Measurements from ENCODE around the gene ZFHX3. TPM values are rescaled to one million over a fixed set of nuclear protein-coding genes. Genes with fewer than 3 reads are reported as not detected.

The ZFHX3 gene
- polyA plus RNA-seq, 1 experiment: 2.2 TPM

DNA sequence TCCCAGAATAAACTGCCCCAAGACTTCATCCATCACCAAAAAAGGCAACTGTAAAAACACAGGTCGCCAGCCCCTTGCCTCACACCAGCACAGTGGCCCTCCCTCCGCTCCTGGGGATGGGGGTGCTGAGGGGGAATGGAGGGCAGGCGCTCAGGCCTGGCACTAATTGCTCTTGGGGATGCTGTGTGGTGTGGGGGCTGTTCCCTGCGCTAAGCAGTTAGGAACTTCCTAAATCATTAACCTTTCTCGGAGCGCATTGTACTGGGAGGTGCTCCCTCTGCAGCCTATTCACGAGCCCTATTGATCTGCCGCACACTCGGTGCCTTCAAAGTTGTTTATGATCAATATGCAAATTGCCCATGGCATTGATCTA is 199.9 kb downstream of the ZFHX3 start:
- Histone ChIP-seq H3K4me3 (ENCODE audit: low read depth, low read length) (no peak overlapping the region), H3K27me3 (ENCODE audit: control insufficient read depth, insufficient read depth, low read length) (no peaks in the 10 kb centered on the region), H3K36me3 (ENCODE audit: control insufficient read depth, insufficient read depth, low read length) (no peaks in the 10 kb centered on the region)
- TF ChIP-seq, protein P1, sequence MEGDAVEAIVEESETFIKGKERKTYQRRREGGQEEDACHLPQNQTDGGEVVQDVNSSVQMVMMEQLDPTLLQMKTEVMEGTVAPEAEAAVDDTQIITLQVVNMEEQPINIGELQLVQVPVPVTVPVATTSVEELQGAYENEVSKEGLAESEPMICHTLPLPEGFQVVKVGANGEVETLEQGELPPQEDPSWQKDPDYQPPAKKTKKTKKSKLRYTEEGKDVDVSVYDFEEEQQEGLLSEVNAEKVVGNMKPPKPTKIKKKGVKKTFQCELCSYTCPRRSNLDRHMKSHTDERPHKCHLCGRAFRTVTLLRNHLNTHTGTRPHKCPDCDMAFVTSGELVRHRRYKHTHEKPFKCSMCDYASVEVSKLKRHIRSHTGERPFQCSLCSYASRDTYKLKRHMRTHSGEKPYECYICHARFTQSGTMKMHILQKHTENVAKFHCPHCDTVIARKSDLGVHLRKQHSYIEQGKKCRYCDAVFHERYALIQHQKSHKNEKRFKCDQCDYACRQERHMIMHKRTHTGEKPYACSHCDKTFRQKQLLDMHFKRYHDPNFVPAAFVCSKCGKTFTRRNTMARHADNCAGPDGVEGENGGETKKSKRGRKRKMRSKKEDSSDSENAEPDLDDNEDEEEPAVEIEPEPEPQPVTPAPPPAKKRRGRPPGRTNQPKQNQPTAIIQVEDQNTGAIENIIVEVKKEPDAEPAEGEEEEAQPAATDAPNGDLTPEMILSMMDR (IDR thresholded peaks at IDR 0.05; ENCODE audit: insufficient read depth, low read depth, low read length): no peak
- ChIA-PET POLR2A (no interaction called here), CTCF (interaction anchor here (0.6 to 4.0 kb wide), 7 partner anchors 9 to 1108 kb away, joined by 3 to 25 read pairs (median 3); no protein-coding TSS in a partner anchor)
- DNase-seq (ENCODE audit: low read depth): no peak

DNA sequence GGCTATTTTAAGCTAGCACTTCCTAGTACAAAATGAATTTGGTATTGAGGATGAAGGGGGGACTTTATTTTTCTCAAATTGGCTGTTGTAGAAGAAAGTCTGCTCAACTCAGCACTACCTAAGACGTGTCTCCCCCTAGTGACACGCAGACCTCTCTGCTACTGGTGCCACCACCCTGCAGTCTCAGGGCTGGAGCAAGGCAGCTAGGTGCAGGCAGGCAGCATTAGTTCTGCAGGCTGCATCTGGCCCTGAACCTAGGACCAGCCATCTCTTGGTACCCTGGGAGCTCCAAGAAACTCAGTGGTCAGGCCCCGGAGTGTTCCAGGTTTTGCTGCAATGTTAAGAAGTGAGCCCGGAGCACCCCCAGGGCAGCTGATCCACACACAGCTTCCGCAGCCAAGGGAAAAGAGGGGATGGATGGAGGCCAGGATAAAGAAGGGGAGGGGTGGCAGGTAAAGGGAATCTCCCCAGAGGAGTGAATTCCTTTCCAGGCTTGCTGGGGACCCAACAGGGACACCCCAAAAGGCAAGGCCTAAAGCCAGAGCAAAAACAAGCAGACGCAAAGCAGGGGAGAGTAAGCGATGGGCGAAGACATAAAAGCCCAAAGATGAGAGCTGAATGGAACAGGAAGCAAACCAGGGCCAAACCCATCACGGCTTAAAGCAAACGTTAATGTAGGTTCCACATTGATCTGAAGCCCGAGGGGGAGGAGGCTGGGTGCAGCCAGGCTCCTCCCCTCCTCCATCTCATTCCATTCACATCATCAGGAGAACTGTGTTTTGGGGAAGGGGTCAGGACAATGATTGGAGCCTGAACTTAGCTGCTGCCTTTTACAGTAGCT is 200.5 kb downstream of the ZFHX3 start:
- POLR2A ChIA-PET: interaction anchor here (0.5 kb wide), 1 partner anchor 23 kb away, joined by 7 read pairs; no protein-coding TSS in a partner anchor
- Histone ChIP-seq H3K36me3 (ENCODE audit: control insufficient read depth, insufficient read depth, low read length) (no peaks in the 10 kb centered on the region), H3K4me3 (ENCODE audit: low read depth, low read length) (no peak overlapping the region), H3K27me3 (ENCODE audit: control insufficient read depth, insufficient read depth, low read length) (no peaks in the 10 kb centered on the region)
- CTCF ChIA-PET: interaction anchor here (0.6 to 4.0 kb wide), 9 partner anchors 10 to 1109 kb away, joined by 3 to 25 read pairs (median 3); no protein-coding TSS in a partner anchor
- TF ChIP-seq, protein P1 (IDR thresholded peaks at IDR 0.05; ENCODE audit: insufficient read depth, low read depth, low read length): peak; percentile 50
- no peak for DNase-seq (ENCODE audit: low read depth)

DNA sequence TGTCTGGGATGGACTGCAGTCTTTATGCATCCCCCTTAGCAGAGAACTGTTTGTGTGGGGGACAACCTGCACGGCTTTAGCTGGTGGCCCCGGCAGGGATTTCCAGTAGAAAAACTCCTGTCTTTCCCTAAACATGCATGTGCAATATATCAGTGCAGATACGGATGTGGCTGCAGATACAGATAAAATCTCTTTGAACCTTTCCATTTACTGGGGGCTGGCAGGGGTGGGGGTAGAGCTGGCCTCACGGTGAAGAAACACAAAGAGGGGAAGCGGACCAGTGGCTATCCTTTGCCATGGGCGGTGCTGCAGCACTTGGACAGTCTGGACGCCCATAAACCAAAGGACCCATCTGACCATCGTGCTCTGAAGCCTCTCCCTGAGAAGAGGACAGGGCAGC is 201.3 kb downstream of the ZFHX3 start:
- ChIA-PET POLR2A (no interaction called here), CTCF (interaction anchor here (0.9 to 4.0 kb wide), 6 partner anchors 10 to 105 kb away, joined by 3 to 25 read pairs (median 4); no protein-coding TSS in a partner anchor)
- no peaks in the 10 kb centered on the region for H3K27me3 ChIP-seq (ENCODE audit: control insufficient read depth, insufficient read depth, low read length)
- DNase-seq (ENCODE audit: low read depth): no peak
- no peaks in the 10 kb centered on the region for H3K36me3 ChIP-seq (ENCODE audit: control insufficient read depth, insufficient read depth, low read length)
- TF ChIP-seq, protein P1 (IDR thresholded peaks at IDR 0.05; ENCODE audit: insufficient read depth, low read depth, low read length): no peak
- H3K4me3 ChIP-seq (ENCODE audit: low read depth, low read length): no peak overlapping the region

DNA sequence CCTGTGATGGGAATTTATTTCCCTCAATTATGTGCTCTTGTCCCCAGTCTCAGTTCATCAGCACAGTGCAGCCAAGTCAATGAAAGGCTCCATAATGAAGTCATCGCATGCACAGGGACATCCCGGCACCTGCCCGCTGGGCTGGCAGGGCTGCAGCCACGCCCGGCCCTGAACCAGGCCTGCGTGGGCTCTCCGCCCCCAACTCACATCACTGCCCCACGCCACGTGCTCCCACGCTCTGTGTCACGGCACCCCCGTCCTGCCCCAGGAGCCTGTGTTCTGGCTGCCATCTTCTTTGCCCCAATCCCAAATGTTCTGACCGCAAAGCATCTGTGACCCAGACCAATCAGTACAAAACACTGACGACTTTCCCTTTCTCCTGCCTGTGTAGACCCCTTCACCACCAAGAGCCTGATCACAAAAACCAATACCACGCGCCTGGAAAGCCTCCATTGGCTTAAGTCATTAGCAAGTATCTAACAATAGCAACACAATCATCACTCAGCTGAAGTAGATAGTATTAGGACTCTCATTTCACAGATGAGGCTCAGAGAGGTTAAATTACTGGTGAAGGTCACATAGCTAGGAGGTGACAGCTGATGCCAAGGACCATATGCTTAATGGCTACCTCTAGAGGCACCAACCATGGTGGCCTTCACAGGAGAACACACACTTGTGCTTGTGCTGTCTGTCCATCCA is 202.5 kb downstream of the ZFHX3 start:
- Histone ChIP-seq H3K4me3 (ENCODE audit: low read depth, low read length) (no peak overlapping the region), H3K27me3 (ENCODE audit: control insufficient read depth, insufficient read depth, low read length) (no peaks in the 10 kb centered on the region), H3K36me3 (ENCODE audit: control insufficient read depth, insufficient read depth, low read length) (no peaks in the 10 kb centered on the region)
- no peak for DNase-seq (ENCODE audit: low read depth)
- CTCF ChIA-PET: interaction anchor here (0.9 to 4.0 kb wide), 4 partner anchors 11 to 17 kb away, joined by 3 to 25 read pairs (median 6); no protein-coding TSS in a partner anchor
- POLR2A ChIA-PET: no interaction called here
- TF ChIP-seq, protein P1 (IDR thresholded peaks at IDR 0.05; ENCODE audit: insufficient read depth, low read depth, low read length): no peak
